Ascending aorta (tissue), 2 donors: Measurements from ENCODE around the gene MARCHF5. TPM values are rescaled to one million over a fixed set of nuclear protein-coding genes. Genes with fewer than 3 reads are reported as not detected.

Experiments
- DNase-seq, 2 donors: peaks; one replicate each; pipeline ENCODE4 v3.0.0-alpha.2; 2019; ENCODE audit warnings: low spot score in 2 of 2
- H3K27ac ChIP-seq, 2 donors: fragments of 200-600 bp; sonication (generic); one replicate each; pipeline ENCODE4 v1.5.1; 2016 to 2017; ENCODE audit warnings: mild to moderate bottlenecking in 1 of 2
- H3K27me3 ChIP-seq: fragments of 200-600 bp; sonication (generic); one replicate; pipeline ENCODE4 v1.5.1; 2017
- H3K36me3 ChIP-seq, 2 donors: fragments of 200-600 bp; sonication (generic); one replicate each; pipeline ENCODE4 v1.5.1; 2016
- H3K4me1 ChIP-seq, 2 donors: fragments of 200-600 bp; sonication (generic); one replicate each; pipeline ENCODE4 v1.5.1; 2016 to 2017; ENCODE audit warnings: mild to moderate bottlenecking in 1 of 2
- H3K4me3 ChIP-seq, 2 donors: fragments of 200-600 bp; sonication (generic); one replicate each; pipeline ENCODE4 v1.5.1; 2016 to 2017; ENCODE audit warnings: mild to moderate bottlenecking in 1 of 2
- H3K9me3 ChIP-seq, 2 donors: fragments of 200-600 bp; sonication (generic); one replicate each; pipeline ENCODE4 v1.5.1; 2016
- CTCF ChIP-seq, 3 experiments: fragments of 200-600 bp in 2 of 3; fragments of 450-650 bp in 1 of 3; sonication (generic) in 2 of 3; IDR thresholded peaks; one replicate each; pipeline ENCODE4 v1.5.1; 2016 to 2019; ENCODE audit warnings: antibody characterized with exemption in 3 of 3, mild to moderate bottlenecking in 1 of 3, moderate library complexity in 1 of 3
- intact Hi-C: fragments of 100-400 bp; cut with DNase I; formaldehyde crosslinking; loops from one replicate; pipeline ENCODE4 v1.15.1; 2023
- total RNA-seq: library from RNA; depleted of rRNA; stranded (reverse); fragments of >200 nt; gene quantifications from one replicate; pipeline ENCODE4 v1.1.0, GENCODE V29; 2016

MARCHF5 gene
- total RNA-seq, 1 donor from 2014 or later, result 5.5 TPM

DNA sequence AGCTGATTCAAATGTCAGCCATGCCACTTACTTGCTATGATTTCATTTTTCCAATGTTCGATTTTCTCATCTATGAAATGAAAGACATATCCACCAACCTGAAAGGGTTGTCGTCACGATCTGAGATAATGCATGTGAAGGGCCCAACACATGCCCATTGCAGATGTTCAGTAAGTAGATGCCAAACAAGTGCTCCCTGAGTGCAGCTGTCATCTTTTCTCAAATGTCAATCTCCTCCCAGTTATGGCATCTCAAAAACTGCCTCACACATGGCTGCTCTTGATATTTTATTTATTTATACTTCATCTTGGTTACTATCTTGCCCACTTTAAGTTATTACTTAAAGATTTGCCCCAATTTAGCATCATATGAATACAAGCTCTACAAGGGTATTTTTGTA, 16.9 kb upstream of the MARCHF5 start:
- DNase-seq, result no peak
- H3K4me1 ChIP-seq, result peaks cover 0 to 5% of the 10 kb centered on the region in 2 donors
- no peak for TF ChIP-seq CTCF (IDR thresholded peaks at IDR 0.05)
- H3K36me3 ChIP-seq, result no peaks in the 10 kb centered on the region
- H3K4me3 ChIP-seq, result no peak overlapping the region
- H3K27me3 ChIP-seq, result no peaks in the 10 kb centered on the region
- H3K27ac ChIP-seq, result no peak overlapping the region
- intact Hi-C loops, result no loop called here
- no peaks in the 10 kb centered on the region for H3K9me3 ChIP-seq

GRCh38 chr10:92278996-92279696, 11.8 kb upstream of the MARCHF5 start:
- intact Hi-C loops, result no loop called here
- Histone ChIP-seq H3K27me3 (no peaks in the 10 kb centered on the region), H3K4me3 (peak overlapping the region; percentile 22 to 49), H3K9me3 (no peaks in the 10 kb centered on the region), H3K4me1 (peaks cover 2 to 9% of the 10 kb centered on the region in 2 donors), H3K27ac (peak overlapping the region; percentile 4 to 28), H3K36me3 (no peaks in the 10 kb centered on the region)
- DNase-seq, result no peak
- TF ChIP-seq CTCF (IDR thresholded peaks at IDR 0.05), result no peak

DNA sequence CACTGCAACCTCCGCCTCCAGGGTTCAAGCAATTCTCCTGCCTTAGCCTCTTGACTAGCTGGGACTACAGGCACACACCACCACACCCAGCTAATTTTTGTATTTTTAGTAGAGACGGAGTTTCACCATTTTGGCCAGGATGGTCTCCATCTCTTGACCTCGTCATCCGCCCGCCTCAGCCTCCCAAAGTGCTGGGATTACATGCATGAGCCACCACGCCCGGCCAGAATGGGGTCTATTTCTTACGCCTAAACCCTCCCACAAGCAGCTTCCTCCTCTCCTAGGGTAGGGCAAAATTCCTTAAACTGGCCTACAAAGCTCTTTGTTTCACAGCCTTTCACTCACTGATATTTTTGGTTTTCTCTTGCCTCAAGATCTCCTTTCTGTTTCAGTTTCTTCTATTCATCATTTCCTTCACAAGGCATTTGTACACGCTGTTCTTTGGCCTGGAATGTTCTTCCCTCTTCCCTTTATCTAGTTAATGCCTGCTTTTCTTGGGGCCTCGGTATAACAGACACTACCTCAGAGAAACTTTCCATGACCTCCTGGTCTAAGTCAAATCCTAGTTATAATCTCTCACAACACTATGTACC, 6.8 kb upstream of the MARCHF5 start:
- intact Hi-C loops, result no loop called here
- H3K4me3 ChIP-seq, result peak overlapping the region in 1 of 2 donors; percentile 6

DNA sequence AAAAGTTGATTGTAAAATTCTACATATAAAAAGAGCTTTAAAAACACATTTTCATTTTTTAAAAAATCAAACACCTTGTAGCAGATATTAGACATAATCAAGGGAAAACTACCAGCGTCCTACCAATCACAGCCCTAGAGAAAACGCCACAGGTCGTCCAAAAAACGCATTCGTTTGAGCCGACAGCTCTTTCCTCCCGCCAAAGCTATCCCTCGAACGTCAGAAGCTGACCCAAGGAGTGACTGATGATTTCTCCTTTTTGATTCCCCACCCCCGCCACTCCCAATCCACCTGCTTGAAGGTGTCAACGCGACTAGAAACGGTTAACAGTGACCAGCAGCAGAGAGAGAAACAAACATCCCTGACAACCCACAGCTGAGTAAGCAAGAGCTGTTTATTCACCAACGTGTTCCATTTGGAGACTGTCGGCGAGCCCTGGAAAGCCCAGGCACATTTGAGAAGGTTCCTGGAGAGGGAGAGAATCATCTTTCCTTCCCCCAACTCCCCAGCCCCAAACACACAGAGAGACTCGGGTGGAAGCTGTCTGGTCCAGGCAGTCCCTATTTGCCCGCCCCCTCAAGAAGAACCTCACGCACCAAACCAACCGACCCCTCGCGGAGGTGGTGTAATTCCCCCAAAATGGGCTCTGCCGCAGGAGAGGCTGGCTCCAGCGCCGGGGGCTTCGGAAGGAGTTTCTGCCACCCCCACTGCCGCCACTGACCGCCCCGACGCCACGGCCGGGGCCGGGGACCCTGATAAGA, 711 bp upstream of the MARCHF5 start:
- intact Hi-C loops, result no loop called here
- H3K36me3 ChIP-seq, result peaks cover 0 to 3% of the 10 kb centered on the region in 2 donors
- no peak for TF ChIP-seq CTCF (IDR thresholded peaks at IDR 0.05)
- no peaks in the 10 kb centered on the region for H3K27me3 ChIP-seq
- H3K9me3 ChIP-seq, result no peaks in the 10 kb centered on the region
- peak in 1 of 2 donors; percentile 66 for DNase-seq
- H3K4me1 ChIP-seq, result peaks cover 0 to 3% of the 10 kb centered on the region in 2 donors
- peak overlapping the region; percentile 86 to 100 for H3K4me3 ChIP-seq
- H3K27ac ChIP-seq, result peak overlapping the region; percentile 90 to 98

More for the DNA sequence above, 6.8 kb upstream of the MARCHF5 start:
- Histone ChIP-seq H3K27ac (peak overlapping the region; percentile 49 to 76), H3K36me3 (no peaks in the 10 kb centered on the region), H3K4me1 (peaks cover 2 to 7% of the 10 kb centered on the region in 2 donors), H3K27me3 (no peaks in the 10 kb centered on the region), H3K9me3 (no peaks in the 10 kb centered on the region)
- TF ChIP-seq CTCF (IDR thresholded peaks at IDR 0.05), result no peak
- DNase-seq, result no peak

- no peaks in the 10 kb centered on the region for H3K9me3 ChIP-seq
- intact Hi-C loops, result loop anchor here (1.0 kb wide), 2 partner anchors 51 to 204 kb away; no protein-coding TSS in a partner anchor
- no peak for DNase-seq
These were observed 574 bp downstream of the MARCHF5 start for GRCh38 chr10:92291616-92291865.

More at GRCh38 chr10:92291616-92291865, 574 bp downstream of the MARCHF5 start:
- no peak for TF ChIP-seq CTCF (IDR thresholded peaks at IDR 0.05)
- peak overlapping the region; percentile 86 to 100 for H3K4me3 ChIP-seq
- H3K27me3 ChIP-seq, result no peaks in the 10 kb centered on the region
- peaks cover 0 to 3% of the 10 kb centered on the region in 2 donors for H3K36me3 ChIP-seq
- peaks cover 0 to 3% of the 10 kb centered on the region in 2 donors for H3K4me1 ChIP-seq
- peak overlapping the region; percentile 90 to 98 for H3K27ac ChIP-seq
